ENCODE results near the gene PPM1F.

PPM1F gene

GRCh38 chr22:21975273-21975672 is 22.6 kb upstream of the PPM1F start:
- H3K4me1 ChIP-seq (ENCODE audit: control insufficient read depth, insufficient read depth, low read length), result no peaks in the 10 kb centered on the region

DNA sequence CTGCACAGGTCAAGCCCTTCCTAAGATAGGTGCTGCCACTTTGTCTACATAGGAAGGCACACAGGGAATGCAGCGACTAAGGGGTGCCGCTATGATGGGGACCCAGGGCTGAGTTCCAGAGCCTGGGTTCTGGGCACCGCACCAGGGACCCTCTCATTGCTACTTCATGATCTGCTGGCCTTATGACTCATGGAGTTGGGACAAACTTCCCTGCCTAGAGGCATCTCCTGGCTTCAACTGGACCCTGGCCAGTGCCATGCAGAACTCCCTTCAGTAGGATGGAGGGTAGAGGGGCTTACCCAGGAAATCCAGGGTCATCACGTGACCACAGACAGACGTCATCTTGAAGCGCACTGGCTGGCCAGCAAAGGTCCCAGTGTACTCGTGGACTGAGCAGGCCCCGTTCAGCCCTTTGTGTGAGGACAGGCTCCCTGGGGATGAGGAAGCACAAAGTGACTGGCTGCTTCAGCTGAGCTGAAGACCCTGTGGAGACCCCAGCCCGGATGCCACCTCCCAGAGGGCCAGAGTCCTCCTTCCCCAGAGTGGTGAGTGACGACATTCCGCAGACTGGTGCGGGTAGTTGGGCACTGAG is 21.5 kb upstream of the PPM1F start:
- Histone ChIP-seq H3K4me3 (ENCODE audit: low read depth, low read length) (no peak overlapping the region), H3K27me3 (ENCODE audit: control insufficient read depth, insufficient read depth, low read length) (no peaks in the 10 kb centered on the region), H3K27ac (ENCODE audit: low read depth, low read length) (no peak overlapping the region), H3K4me1 (ENCODE audit: control insufficient read depth, insufficient read depth, low read length) (no peaks in the 10 kb centered on the region), H3K36me3 (ENCODE audit: control insufficient read depth, insufficient read depth, low read length) (peaks cover 65% of the 10 kb centered on the region), H3K9me3 (ENCODE audit: control insufficient read depth, insufficient read depth, low read length) (no peaks in the 10 kb centered on the region), H3K9ac (ENCODE audit: low read depth, low read length) (no peak overlapping the region)

More at GRCh38 chr22:21975273-21975672, 22.6 kb upstream of the PPM1F start:
- H3K4me3 ChIP-seq (ENCODE audit: low read depth, low read length), result no peak overlapping the region
- H3K27ac ChIP-seq (ENCODE audit: low read depth, low read length), result no peak overlapping the region
- H3K36me3 ChIP-seq (ENCODE audit: control insufficient read depth, insufficient read depth, low read length), result peaks cover 57% of the 10 kb centered on the region
- H3K27me3 ChIP-seq (ENCODE audit: control insufficient read depth, insufficient read depth, low read length), result no peaks in the 10 kb centered on the region
- H3K9me3 ChIP-seq (ENCODE audit: control insufficient read depth, insufficient read depth, low read length), result no peaks in the 10 kb centered on the region
- H3K9ac ChIP-seq (ENCODE audit: low read depth, low read length), result no peak overlapping the region

- Histone ChIP-seq H3K27me3 (ENCODE audit: control insufficient read depth, insufficient read depth, low read length) (no peaks in the 10 kb centered on the region), H3K9me3 (ENCODE audit: control insufficient read depth, insufficient read depth, low read length) (no peaks in the 10 kb centered on the region), H3K27ac (ENCODE audit: low read depth, low read length) (no peak overlapping the region), H3K4me3 (ENCODE audit: low read depth, low read length) (no peak overlapping the region), H3K4me1 (ENCODE audit: control insufficient read depth, insufficient read depth, low read length) (no peaks in the 10 kb centered on the region), H3K36me3 (ENCODE audit: control insufficient read depth, insufficient read depth, low read length) (peaks cover 77% of the 10 kb centered on the region), H3K9ac (ENCODE audit: low read depth, low read length) (no peak overlapping the region)
These were observed 20.2 kb upstream of the PPM1F start for GRCh38 chr22:21972806-21973205.

GRCh38 chr22:21972293-21972779 is 19.7 kb upstream of the PPM1F start:
- H3K4me3 ChIP-seq (ENCODE audit: low read depth, low read length), result no peak overlapping the region
- no peaks in the 10 kb centered on the region for H3K4me1 ChIP-seq (ENCODE audit: control insufficient read depth, insufficient read depth, low read length)
- H3K9me3 ChIP-seq (ENCODE audit: control insufficient read depth, insufficient read depth, low read length), result no peaks in the 10 kb centered on the region
- H3K27ac ChIP-seq (ENCODE audit: low read depth, low read length), result no peak overlapping the region
- no peaks in the 10 kb centered on the region for H3K27me3 ChIP-seq (ENCODE audit: control insufficient read depth, insufficient read depth, low read length)
- no peak overlapping the region for H3K9ac ChIP-seq (ENCODE audit: low read depth, low read length)
- peaks cover 82% of the 10 kb centered on the region for H3K36me3 ChIP-seq (ENCODE audit: control insufficient read depth, insufficient read depth, low read length)

- no peak overlapping the region for H3K9ac ChIP-seq (ENCODE audit: low read depth, low read length)
- H3K4me1 ChIP-seq (ENCODE audit: control insufficient read depth, insufficient read depth, low read length), result no peaks in the 10 kb centered on the region
- no peaks in the 10 kb centered on the region for H3K27me3 ChIP-seq (ENCODE audit: control insufficient read depth, insufficient read depth, low read length)
- H3K4me3 ChIP-seq (ENCODE audit: low read depth, low read length), result no peak overlapping the region
- H3K36me3 ChIP-seq (ENCODE audit: control insufficient read depth, insufficient read depth, low read length), result peaks cover 87% of the 10 kb centered on the region
- no peaks in the 10 kb centered on the region for H3K9me3 ChIP-seq (ENCODE audit: control insufficient read depth, insufficient read depth, low read length)
- no peak overlapping the region for H3K27ac ChIP-seq (ENCODE audit: low read depth, low read length)
These were observed 19.2 kb upstream of the PPM1F start for GRCh38 chr22:21971858-21972275.

DNA sequence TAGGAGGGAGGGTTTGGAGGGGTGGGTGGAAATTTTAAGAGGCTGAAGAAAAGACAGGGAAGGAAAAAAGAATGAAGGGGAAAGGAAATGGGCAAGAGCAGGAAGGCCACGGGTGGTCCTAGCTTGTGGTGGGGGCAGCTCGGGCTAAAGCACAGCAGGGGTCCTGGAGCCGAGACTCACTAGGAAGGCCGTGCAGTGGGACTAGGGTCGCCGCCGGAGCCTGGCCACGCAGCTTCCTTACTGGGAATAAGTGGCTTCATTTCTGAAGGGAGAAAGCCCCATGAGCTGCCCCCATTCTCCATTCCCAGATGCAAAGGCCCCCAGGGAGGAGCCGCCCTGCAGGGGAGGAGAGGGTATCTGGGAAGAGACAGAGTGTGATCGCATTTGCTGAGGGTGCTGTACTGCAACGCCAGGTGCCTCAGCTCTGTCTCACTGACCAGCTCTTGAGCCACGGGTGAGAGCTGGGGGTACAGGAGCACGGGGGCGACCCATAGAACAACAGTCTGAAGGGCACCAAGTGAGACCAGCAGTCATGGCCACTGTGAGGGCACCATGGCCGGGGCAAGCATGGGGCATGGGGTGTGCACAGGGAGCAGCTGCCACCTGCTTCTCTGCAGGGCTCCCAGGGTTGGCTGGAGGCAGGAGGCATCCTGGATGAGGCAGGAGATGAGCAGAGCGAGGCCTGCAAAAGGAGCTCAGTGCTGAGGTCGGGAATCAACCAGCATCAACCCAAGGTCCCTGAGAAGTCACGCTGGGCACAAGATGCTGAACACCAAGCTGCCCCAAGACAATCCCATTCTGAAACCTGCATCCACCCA is 18.4 kb upstream of the PPM1F start:
- Histone ChIP-seq H3K9ac (ENCODE audit: low read depth, low read length) (no peak overlapping the region), H3K36me3 (ENCODE audit: control insufficient read depth, insufficient read depth, low read length) (peaks cover 95% of the 10 kb centered on the region), H3K27ac (ENCODE audit: low read depth, low read length) (no peak overlapping the region), H3K27me3 (ENCODE audit: control insufficient read depth, insufficient read depth, low read length) (no peaks in the 10 kb centered on the region), H3K4me1 (ENCODE audit: control insufficient read depth, insufficient read depth, low read length) (no peaks in the 10 kb centered on the region), H3K9me3 (ENCODE audit: control insufficient read depth, insufficient read depth, low read length) (no peaks in the 10 kb centered on the region), H3K4me3 (ENCODE audit: low read depth, low read length) (no peak overlapping the region)

GRCh38 chr22:21970037-21970799 is 17.6 kb upstream of the PPM1F start:
- Histone ChIP-seq H3K9ac (ENCODE audit: low read depth, low read length) (no peak overlapping the region), H3K27me3 (ENCODE audit: control insufficient read depth, insufficient read depth, low read length) (no peaks in the 10 kb centered on the region), H3K4me1 (ENCODE audit: control insufficient read depth, insufficient read depth, low read length) (no peaks in the 10 kb centered on the region), H3K27ac (ENCODE audit: low read depth, low read length) (no peak overlapping the region), H3K36me3 (ENCODE audit: control insufficient read depth, insufficient read depth, low read length) (peaks cover 96% of the 10 kb centered on the region), H3K9me3 (ENCODE audit: control insufficient read depth, insufficient read depth, low read length) (no peaks in the 10 kb centered on the region), H3K4me3 (ENCODE audit: low read depth, low read length) (no peak overlapping the region)

GRCh38 chr22:21968452-21969129 is 15.9 kb upstream of the PPM1F start:
- Histone ChIP-seq H3K27ac (ENCODE audit: low read depth, low read length) (no peak overlapping the region), H3K27me3 (ENCODE audit: control insufficient read depth, insufficient read depth, low read length) (no peaks in the 10 kb centered on the region), H3K9me3 (ENCODE audit: control insufficient read depth, insufficient read depth, low read length) (no peaks in the 10 kb centered on the region), H3K9ac (ENCODE audit: low read depth, low read length) (no peak overlapping the region), H3K36me3 (ENCODE audit: control insufficient read depth, insufficient read depth, low read length) (peaks cover 96% of the 10 kb centered on the region), H3K4me1 (ENCODE audit: control insufficient read depth, insufficient read depth, low read length) (no peaks in the 10 kb centered on the region), H3K4me3 (ENCODE audit: low read depth, low read length) (no peak overlapping the region)

- Histone ChIP-seq H3K9me3 (ENCODE audit: control insufficient read depth, insufficient read depth, low read length) (no peaks in the 10 kb centered on the region), H3K27ac (ENCODE audit: low read depth, low read length) (no peak overlapping the region), H3K27me3 (ENCODE audit: control insufficient read depth, insufficient read depth, low read length) (no peaks in the 10 kb centered on the region), H3K36me3 (ENCODE audit: control insufficient read depth, insufficient read depth, low read length) (peaks cover 95% of the 10 kb centered on the region), H3K9ac (ENCODE audit: low read depth, low read length) (no peak overlapping the region), H3K4me3 (ENCODE audit: low read depth, low read length) (no peak overlapping the region), H3K4me1 (ENCODE audit: control insufficient read depth, insufficient read depth, low read length) (no peaks in the 10 kb centered on the region)
These were observed 15.1 kb upstream of the PPM1F start for GRCh38 chr22:21967693-21968271.

GRCh38 chr22:21966643-21967516 is 14.2 kb upstream of the PPM1F start:
- Histone ChIP-seq H3K4me3 (ENCODE audit: low read depth, low read length) (no peak overlapping the region), H3K9ac (ENCODE audit: low read depth, low read length) (no peak overlapping the region), H3K27me3 (ENCODE audit: control insufficient read depth, insufficient read depth, low read length) (no peaks in the 10 kb centered on the region), H3K4me1 (ENCODE audit: control insufficient read depth, insufficient read depth, low read length) (no peaks in the 10 kb centered on the region), H3K9me3 (ENCODE audit: control insufficient read depth, insufficient read depth, low read length) (no peaks in the 10 kb centered on the region), H3K36me3 (ENCODE audit: control insufficient read depth, insufficient read depth, low read length) (peaks cover 95% of the 10 kb centered on the region), H3K27ac (ENCODE audit: low read depth, low read length) (no peak overlapping the region)

All from HUES48 (cell line).